Measurements from ENCODE around the gene CYTH2. TPM values are rescaled to one million over a fixed set of nuclear protein-coding genes. Genes with fewer than 3 reads are reported as not detected.

Gene CYTH2
- total and polyA plus RNA-seq, 2 of the 8 experiments (the other 6 are each of a cell fraction or from before 2014, with no cell fraction given), result 43.7 to 71.4 TPM

GRCh38 chr19:48506138-48506733 lies 37.1 kb downstream of the CYTH2 start:
- H3K56ac ChIP-seq (replicated peaks; ENCODE audit: insufficient read length, low read depth, low read length), result no peak overlapping the region
- no peak for TF ChIP-seq KDM5A (IDR thresholded peaks at IDR 0.05; ENCODE audit: low read length)
- 0 out of 2 replicates have a peak, but pooled peaks have one; percentile 9 for TF ChIP-seq SP1 (IDR thresholded peaks at IDR 0.05; ENCODE audit: low read depth, low read length)
- TF ChIP-seq TBP (IDR thresholded peaks at IDR 0.05; ENCODE audit: low read depth, low read length), result no peak
- peak in 2 of 3 experiments; percentile 50 to 75; a peak in 3 of 4 replicates for TF ChIP-seq CTCF (IDR thresholded peaks at IDR 0.05; ENCODE audit: control extremely low read depth in 1 of 3, insufficient read depth in 1 of 3, low read depth in 1 of 3, low read length in 3 of 3)
- TF ChIP-seq RAD21 (IDR thresholded peaks at IDR 0.05 in 1 of 2, conservative IDR thresholded peaks at IDR 0.05 in 1 of 2; ENCODE audit: low read depth in 2 of 2, low read length in 2 of 2), result peak; percentile 88 to 91
- TF ChIP-seq TAF7 (optimal IDR thresholded peaks at IDR 0.05; ENCODE audit: borderline replicate concordance, low read depth, low read length), result no peak
- H2AK5ac ChIP-seq (ENCODE audit: low read depth, low read length), result no peak overlapping the region
- no peak overlapping the region for H3K4ac ChIP-seq (replicated peaks; ENCODE audit: insufficient read length, low read depth, low read length)
- no peaks in the 10 kb centered on the region for H3K27me3 ChIP-seq (replicated peaks in 1 of 4; ENCODE audit: control insufficient read depth in 3 of 4, extremely low read depth in 1 of 4, insufficient read depth in 3 of 4, low read length in 3 of 4)
- H3K27ac ChIP-seq (ENCODE audit: low read depth, low read length), result no peak overlapping the region
- WGBS, 2 experiments (ENCODE audit: extremely low coverage in 1 of 2, insufficient coverage in 1 of 2, insufficient read length in 1 of 2, insufficient replicate concordance in 2 of 2, low coverage in 1 of 2, low lambda C conversion rate in 2 of 2, missing lambda C conversion rate in 1 of 2), result 93% methylated on average over 5 of the region's 5 CpGs; no CpG with 5 or more reads in 1 of the 2 experiments
- no peaks in the 10 kb centered on the region for H3K79me2 ChIP-seq (ENCODE audit: control insufficient read depth in 1 of 2, insufficient read depth in 2 of 2, low read length in 2 of 2)
- H4K20me1 ChIP-seq (replicated peaks in 1 of 2; ENCODE audit: control insufficient read depth in 1 of 2, insufficient read depth in 2 of 2, low read length in 2 of 2), result peaks cover 0 to 1% of the 10 kb centered on the region in 2 experiments
- no peak overlapping the region for H3K23ac ChIP-seq (ENCODE audit: insufficient read length)
- H2BK20ac ChIP-seq (ENCODE audit: low read length), result no peak overlapping the region
- H2BK120ac ChIP-seq (replicated peaks; ENCODE audit: low read depth, low read length), result no peak overlapping the region
- no peak overlapping the region for H3K9ac ChIP-seq (replicated peaks in 1 of 4; ENCODE audit: extremely low read depth in 1 of 4, low read depth in 3 of 4, low read length in 3 of 4)
- no peaks in the 10 kb centered on the region for H3K9me3 ChIP-seq (ENCODE audit: insufficient read depth in 2 of 2, low read depth in 1 of 2, low read length in 1 of 2)
- H2AFZ ChIP-seq (ENCODE audit: low read length), result no peak overlapping the region
- POLR2A ChIA-PET (ENCODE audit: partially characterized antibody), result interaction anchor here (0.6 to 9.5 kb wide), 6 partner anchors 13 to 108 kb away, joined by 3 to 59 read pairs (median 7); partner anchors contain the start of gene FAM83E
- FAIRE-seq (no peak), DNase-seq (ENCODE audit: low read depth in 1 of 2, low spot score in 2 of 2) (no peak)
- H3K79me1 ChIP-seq (ENCODE audit: low read depth, low read length), result no peaks in the 10 kb centered on the region
- H4K91ac ChIP-seq (replicated peaks; ENCODE audit: insufficient read length, low read length), result no peak overlapping the region
- no peak overlapping the region for H3K14ac ChIP-seq (ENCODE audit: insufficient read length)
- H3K36me3 ChIP-seq (ENCODE audit: control insufficient read depth in 2 of 4, insufficient read depth in 4 of 4, low read length in 3 of 4), result no peaks in the 10 kb centered on the region
- no peak overlapping the region for H2BK5ac ChIP-seq (ENCODE audit: low read depth, low read length)
- H4K5ac ChIP-seq (ENCODE audit: insufficient read length, low read depth, low read length), result no peak overlapping the region
- CTCF ChIA-PET (ENCODE audit: partially characterized antibody), result interaction anchor here (0.6 to 9.6 kb wide), 25 partner anchors 10 to 679 kb away, joined by 3 to 353 read pairs (median 4); partner anchors contain the start of genes KDELR1 and SULT2B1
- H4K8ac ChIP-seq (ENCODE audit: extremely low read depth, insufficient read depth, low read length), result no peak overlapping the region
- H2BK12ac ChIP-seq (ENCODE audit: low read depth, low read length), result 0 out of 2 replicates have a peak overlapping the region, but pooled peaks have one; percentile 50
- H3K18ac ChIP-seq (ENCODE audit: extremely low read depth, low read length), result no peak overlapping the region
- no peak overlapping the region for H3K4me2 ChIP-seq (ENCODE audit: insufficient read depth in 1 of 2, low read depth in 2 of 2, low read length in 2 of 2)
- H3K4me3 ChIP-seq (ENCODE audit: extremely low read depth in 1 of 4, insufficient read depth in 2 of 4, low read depth in 3 of 4, low read length in 4 of 4), result no peak overlapping the region
- H3K23me2 ChIP-seq (ENCODE audit: low read depth, low read length), result peaks cover 12% of the 10 kb centered on the region
- H2BK15ac ChIP-seq (ENCODE audit: low read length), result 0 out of 2 replicates have a peak overlapping the region, but pooled peaks have one; percentile 81
- peaks cover 0 to 13% (median 12%) of the 10 kb centered on the region in 4 experiments; a peak in 6 of 7 replicates for H3K4me1 ChIP-seq (replicated peaks in 1 of 4; ENCODE audit: control insufficient read depth in 3 of 4, insufficient read depth in 4 of 4, low read length in 3 of 4)
